CD14-positive monocyte (primary cell): ENCODE data around the gene POMT1. TPM values are rescaled to one million over a fixed set of nuclear protein-coding genes. Genes with fewer than 3 reads are reported as not detected.
A peak's percentile ranks its signal among the peaks of the same experiment; 100 is the strongest.

Experiments
- DNase-seq, 3 donors: peaks; one replicate each; pipeline ENCODE4 v3.0.0-alpha.2; 2011 to 2022
- H2AFZ ChIP-seq: 2 replicates; pipeline ENCODE4 v1.6.0; 2012; ENCODE audit warnings: mild to moderate bottlenecking, low read depth, low read length, inconsistent platforms; ENCODE audit not compliant: insufficient read depth, poor library complexity, severe bottlenecking
- H3K27ac ChIP-seq, 2 donors: 1 replicate in 1 of 2; 2 replicates in 1 of 2; pipeline ENCODE4 v1.5.1; 2012 to 2013; ENCODE audit warnings: low read length in 2 of 2, control low read depth in 1 of 2, inconsistent platforms in 1 of 2, low read depth in 1 of 2, mild to moderate bottlenecking in 1 of 2
- H3K27me3 ChIP-seq, 2 donors: one replicate each; pipeline versions ENCODE4 v1.6.0 to v1.6.1; 2011 to 2013; ENCODE audit warnings: low read length in 2 of 2; ENCODE audit not compliant: control insufficient read depth in 2 of 2, insufficient read depth in 2 of 2
- H3K36me3 ChIP-seq, 2 donors: replicated peaks in 1 of 2; 1 replicate in 1 of 2; 2 replicates in 1 of 2; pipeline versions ENCODE4 v1.5.1 to v1.6.1; 2012 to 2013; ENCODE audit warnings: low read length in 2 of 2, control low read depth in 1 of 2, inconsistent platforms in 1 of 2, mild to moderate bottlenecking in 1 of 2; ENCODE audit not compliant: insufficient read depth in 2 of 2, control insufficient read depth in 1 of 2
- H3K4me1 ChIP-seq, 2 donors: 1 replicate in 1 of 2; 2 replicates in 1 of 2; pipeline versions ENCODE4 v1.5.1 to v1.6.1; 2012 to 2013; ENCODE audit warnings: low read length in 2 of 2, control low read depth in 1 of 2, inconsistent platforms in 1 of 2, mild to moderate bottlenecking in 1 of 2, moderate library complexity in 1 of 2; ENCODE audit not compliant: insufficient read depth in 2 of 2, control insufficient read depth in 1 of 2
- H3K4me2 ChIP-seq: replicated peaks from 2 replicates; pipeline ENCODE3; 2012; ENCODE audit warnings: low read length, moderate library complexity, mild to moderate bottlenecking; ENCODE audit not compliant: poor library complexity, severe bottlenecking; ENCODE audit errors: extremely low read depth
- H3K4me3 ChIP-seq, 3 experiments: fragments of 200-600 bp in 1 of 3; sonication (generic) in 1 of 3; replicated peaks in 1 of 3; 1 replicate in 2 of 3; 2 replicates in 1 of 3; pipeline ENCODE4 v1.5.1; 2011 to 2013; ENCODE audit warnings: low read length in 3 of 3, mild to moderate bottlenecking in 3 of 3, control low read depth in 2 of 3, low read depth in 2 of 3, inconsistent platforms in 1 of 3, moderate library complexity in 1 of 3
- H3K79me2 ChIP-seq: 2 replicates; pipeline ENCODE4 v1.6.0; 2012; ENCODE audit warnings: mild to moderate bottlenecking, control low read depth, inconsistent platforms, low read length, moderate library complexity; ENCODE audit not compliant: insufficient read depth
- H3K9ac ChIP-seq: 2 replicates; pipeline ENCODE4 v1.6.0; 2017; ENCODE audit warnings: low read length, mild to moderate bottlenecking; ENCODE audit not compliant: insufficient read depth, poor library complexity, severe bottlenecking
- H3K9me3 ChIP-seq, 2 donors: replicated peaks in 1 of 2; 1 replicate in 1 of 2; 2 replicates in 1 of 2; pipeline versions ENCODE4 v1.5.1 to v1.6.1; 2012 to 2013; ENCODE audit warnings: low read length in 2 of 2, control low read depth in 1 of 2; ENCODE audit not compliant: control insufficient read depth in 1 of 2, insufficient read depth in 1 of 2
- H4K20me1 ChIP-seq: 2 replicates; pipeline ENCODE4 v1.6.0; 2012; ENCODE audit warnings: mild to moderate bottlenecking, low read length, control low read depth, moderate library complexity; ENCODE audit not compliant: insufficient read depth
- H3K27ac Mint-ChIP-seq, 7 donors: one replicate each; pipeline ENCODE4 v1.8.0; 2020; ENCODE audit warnings: mild to moderate bottlenecking in 7 of 7, mixed read lengths in 7 of 7, moderate library complexity in 6 of 7, inconsistent platforms in 2 of 7
- H3K27me3 Mint-ChIP-seq, 3 donors: one replicate each; pipeline ENCODE4 v1.8.0; 2021 to 2022; ENCODE audit warnings: low read depth in 3 of 3, mild to moderate bottlenecking in 3 of 3, mixed read lengths in 3 of 3, moderate library complexity in 3 of 3, inconsistent platforms in 1 of 3
- H3K36me3 Mint-ChIP-seq, 2 donors: one replicate each; pipeline ENCODE4 v1.8.0; 2020; ENCODE audit warnings: mixed read lengths in 2 of 2, inconsistent platforms in 1 of 2, mild to moderate bottlenecking in 1 of 2
- H3K4me1 Mint-ChIP-seq: one replicate; pipeline ENCODE4 v1.8.0; 2020; ENCODE audit warnings: mild to moderate bottlenecking, mixed read lengths
- H3K4me3 Mint-ChIP-seq, 2 donors: one replicate each; pipeline ENCODE4 v1.8.0; 2020; ENCODE audit warnings: mild to moderate bottlenecking in 2 of 2, mixed read lengths in 2 of 2, moderate library complexity in 1 of 2
- H3K9me3 Mint-ChIP-seq, 7 donors: one replicate each; pipeline ENCODE4 v1.8.0; 2020 to 2022; ENCODE audit warnings: mixed read lengths in 7 of 7, mild to moderate bottlenecking in 6 of 7, moderate library complexity in 6 of 7, inconsistent platforms in 2 of 7
- CTCF ChIP-seq: fragments of 200-600 bp; IDR thresholded peaks from one replicate; pipeline ENCODE4 v1.8.0; 2022; ENCODE audit warnings: antibody characterized with exemption, mild to moderate bottlenecking
- WGBS: methylation state at CpG from one replicate; pipeline ENCODE4 v1.1.5; 2013; ENCODE audit warnings: missing lambda C conversion rate; ENCODE audit not compliant: insufficient coverage; 5-methylcytosine and 5-hydroxymethylcytosine counted together
- intact Hi-C, 2 donors: fragments of 100-400 bp; cut with micrococcal nuclease; formaldehyde crosslinking; loops; one replicate each; pipeline versions ENCODE4 v1.15.0 to v1.15.1; 2023
- polyA plus RNA-seq, 3 donors: library from polyadenylated mRNA; depleted of rRNA in 1 of 3; unstranded in 2 of 3; stranded (reverse) in 1 of 3; fragments of 300-500 nt in 2 of 3; fragments of >200 nt in 1 of 3; fragmentation: Illumina TruSeq in 2 of 3; gene quantifications; 1 replicate in 2 of 3; 2 replicates in 1 of 3; pipeline ENCODE4 v1.2.3, GENCODE V29; 2012 to 2021

The POMT1 gene
- polyA plus RNA-seq, 3 donors: 5.9 to 22.3 (median 7.5) TPM

GRCh38 chr9:131523086-131523388 is 20.3 kb downstream of the POMT1 start:
- Histone ChIP-seq H3K4me2 (no peak overlapping the region), H3K4me3 (no peak overlapping the region), H3K9me3 (no peaks in the 10 kb centered on the region), H3K36me3 (peaks cover 82 to 100% of the 10 kb centered on the region in 2 donors), H3K27ac (no peak overlapping the region), H4K20me1 (no peaks in the 10 kb centered on the region), H3K9ac (no peak overlapping the region), H3K4me1 (no peaks in the 10 kb centered on the region), H3K27me3 (no peaks in the 10 kb centered on the region), H2AFZ (no peak overlapping the region), H3K79me2 (no peaks in the 10 kb centered on the region)
- H3K9me3 Mint-ChIP-seq: no peaks in the 10 kb centered on the region
- 96% methylated on average over 9 of the region's 9 CpGs for WGBS
- peaks cover 76 to 84% of the 10 kb centered on the region in 2 donors for H3K36me3 Mint-ChIP-seq
- no peak for DNase-seq
- H3K27ac Mint-ChIP-seq: peak overlapping the region in 1 of 7 donors; percentile 8
- H3K27me3 Mint-ChIP-seq: peaks cover 0 to 3% (median 1%) of the 10 kb centered on the region in 3 donors
- H3K4me3 Mint-ChIP-seq: no peak overlapping the region
- no peak for TF ChIP-seq CTCF
- H3K4me1 Mint-ChIP-seq: no peaks in the 10 kb centered on the region
- intact Hi-C loops: no loop called here

GRCh38 chr9:131523451-131524435 is 21.0 kb downstream of the POMT1 start:
- Mint-ChIP-seq H3K4me3 (no peak overlapping the region), H3K27me3 (peaks cover 0 to 3% (median 1%) of the 10 kb centered on the region in 3 donors), H3K4me1 (no peaks in the 10 kb centered on the region), H3K27ac (peak overlapping the region in 1 of 7 donors; percentile 24), H3K36me3 (peaks cover 77 to 84% of the 10 kb centered on the region in 2 donors), H3K9me3 (no peaks in the 10 kb centered on the region)
- Histone ChIP-seq H3K4me2 (no peak overlapping the region), H3K79me2 (no peaks in the 10 kb centered on the region), H3K9ac (no peak overlapping the region), H3K36me3 (peaks cover 84 to 100% of the 10 kb centered on the region in 2 donors), H3K9me3 (no peaks in the 10 kb centered on the region), H4K20me1 (no peaks in the 10 kb centered on the region), H3K4me3 (no peak overlapping the region), H3K27me3 (no peaks in the 10 kb centered on the region), H3K27ac (no peak overlapping the region), H2AFZ (no peak overlapping the region), H3K4me1 (no peaks in the 10 kb centered on the region)
- no peak for DNase-seq
- TF ChIP-seq CTCF: no peak
- WGBS: 95% methylated on average over 23 of the region's 29 CpGs
- intact Hi-C loops: no loop called here
